Endometrium (tissue), 2 donors: Measurements from ENCODE around the gene VRK1.
"Not testable (repeated sequence)": the region's sequence is repeated elsewhere in the genome, so short reads cannot be mapped to it uniquely, and the experiment has no call there.

Experiments used
- FAIRE-seq: peaks from 2 replicates; lab custom pipeline; 2012; peaks lifted over from hg19 to GRCh38; lab: Jason Lieb, UNC
- donor health status: control.
- donor health status: control.

The VRK1 gene

DNA sequence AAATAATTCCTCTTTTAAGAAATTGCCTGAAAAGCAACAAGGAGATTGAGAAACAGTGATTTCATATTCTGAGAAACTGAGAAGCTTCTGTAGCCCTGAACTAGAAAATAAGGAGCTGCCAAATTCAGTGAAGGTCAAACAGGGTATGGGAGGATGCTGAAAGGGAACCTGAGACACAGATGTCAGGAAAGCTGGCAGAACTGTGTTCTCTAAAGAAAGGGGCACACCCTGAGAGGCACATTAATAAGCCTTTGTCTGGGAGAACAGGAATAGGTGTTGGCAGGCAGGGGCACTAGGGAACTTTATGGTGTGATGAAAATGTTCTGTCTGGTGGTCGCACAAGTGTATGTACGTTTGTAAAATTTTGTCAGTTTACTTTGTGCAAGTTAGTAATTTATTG is 29.6 kb downstream of the VRK1 start:
- FAIRE-seq, result no peak

DNA sequence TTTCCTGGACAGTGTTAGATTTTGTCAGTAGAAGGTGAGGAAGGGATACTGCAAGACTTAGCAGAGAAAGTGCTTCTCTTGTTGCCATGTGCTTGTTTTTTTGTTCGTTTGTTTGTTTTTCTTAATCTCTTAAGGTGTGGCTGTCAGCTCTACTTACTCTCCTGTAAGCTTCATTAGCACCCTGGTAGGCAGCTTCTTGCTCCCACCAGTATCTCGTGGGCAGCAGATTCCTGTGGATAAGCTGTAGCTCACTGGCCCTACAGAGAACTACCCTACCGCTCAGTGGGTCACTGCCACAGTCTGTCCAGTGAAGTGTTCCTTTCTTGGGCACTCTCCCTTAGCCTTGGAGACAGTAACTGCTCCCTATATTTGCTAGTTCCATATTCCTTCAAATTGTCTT is 30.1 kb downstream of the VRK1 start:
- no peak for FAIRE-seq

DNA sequence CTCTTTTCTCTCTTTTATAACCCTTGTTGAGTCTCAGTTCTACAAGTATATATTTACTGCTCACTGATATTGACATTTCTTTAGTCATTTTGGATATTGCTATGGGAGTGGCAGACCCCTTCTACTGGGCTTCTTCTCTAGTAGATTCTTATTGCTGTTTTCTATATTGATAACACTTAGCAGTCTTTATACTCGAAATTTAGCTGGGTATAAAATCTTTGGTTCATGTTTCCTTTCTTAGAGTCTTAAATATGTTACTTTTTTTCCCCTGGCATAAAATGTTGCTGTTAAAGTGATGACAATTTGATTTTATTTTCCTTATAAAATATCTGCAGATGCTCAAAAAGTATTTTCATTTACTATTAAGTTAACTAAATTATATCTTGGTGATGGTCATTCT is 32.6 kb downstream of the VRK1 start:
- no peak for FAIRE-seq

DNA sequence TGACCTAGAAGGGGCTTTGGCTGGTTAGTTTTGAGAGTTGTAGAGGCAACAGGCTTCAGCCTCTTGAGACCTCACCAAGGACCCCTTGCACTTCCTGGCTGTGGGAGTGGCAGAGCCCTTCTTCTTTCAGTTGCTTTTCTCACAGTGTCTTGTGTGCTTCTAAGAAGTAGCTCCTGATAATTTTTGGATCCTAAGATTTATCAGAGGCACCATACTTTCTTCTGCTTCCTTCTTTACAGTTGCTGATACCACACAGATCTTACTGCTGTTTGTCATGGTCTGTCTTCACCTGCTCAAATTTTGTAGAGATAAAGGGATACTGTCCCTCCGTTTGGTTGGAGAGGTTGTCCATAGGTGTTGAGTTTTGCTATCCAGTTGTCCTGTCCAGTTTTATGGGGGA is 33.8 kb downstream of the VRK1 start:
- FAIRE-seq, result no peak

GRCh38 chr14:96832351-96832750 is 35.2 kb downstream of the VRK1 start:
- no peak for FAIRE-seq

DNA sequence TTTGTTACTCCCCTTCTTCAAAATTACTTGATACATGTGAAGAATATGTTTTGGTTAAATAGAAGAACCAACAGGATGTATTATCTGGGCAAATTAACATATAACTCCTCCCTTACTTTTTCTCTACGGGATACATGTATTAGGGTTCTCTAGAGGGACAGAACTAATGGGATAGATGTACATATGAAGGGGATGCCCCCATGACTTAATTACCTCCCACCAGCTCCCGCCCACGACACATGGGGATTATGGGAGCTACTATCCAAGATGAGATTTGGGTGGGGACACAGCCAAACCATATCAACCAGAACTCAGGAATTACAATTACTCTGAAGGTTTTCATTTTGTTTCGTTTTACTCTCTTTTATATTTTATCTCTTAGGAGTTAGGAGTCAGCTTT is 41.3 kb downstream of the VRK1 start:
- FAIRE-seq, result no peak

DNA sequence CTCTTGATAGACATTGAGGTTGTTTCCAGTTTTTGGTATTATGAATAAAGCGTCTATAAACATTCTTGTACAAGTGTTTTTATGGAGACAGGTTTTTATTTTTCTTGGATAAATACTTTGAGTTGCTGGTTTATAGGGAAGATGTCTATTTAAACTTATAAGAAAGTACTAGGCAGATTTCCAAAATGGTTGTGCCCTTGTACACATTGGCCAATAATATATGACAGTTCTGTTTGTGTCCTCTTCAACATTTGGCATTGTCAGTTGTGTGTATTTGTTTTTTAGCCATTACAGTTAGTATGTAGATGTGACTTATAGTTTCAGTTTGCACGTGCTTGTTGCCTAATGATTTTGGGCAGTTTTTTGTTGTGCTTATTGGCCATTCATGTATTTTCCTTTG is 42.1 kb downstream of the VRK1 start:
- no peak for FAIRE-seq

DNA sequence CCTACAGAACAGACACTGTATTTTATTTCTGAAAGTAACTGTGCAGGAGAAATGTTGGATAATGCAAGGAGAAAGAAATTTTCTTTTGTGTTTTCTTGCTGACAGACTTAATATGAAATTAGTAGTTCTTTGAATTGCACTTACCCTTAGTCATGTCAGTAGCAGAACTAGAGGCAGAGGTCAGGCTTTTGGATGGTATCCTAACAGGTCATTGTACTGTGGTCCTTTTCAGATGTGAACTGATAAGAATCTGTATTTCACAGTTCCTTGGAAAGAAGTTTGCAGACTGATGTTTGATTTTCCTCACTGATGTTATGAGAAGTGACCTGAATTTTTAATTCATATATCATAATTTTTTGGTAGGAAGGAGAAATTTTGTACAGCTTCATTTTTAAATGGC is 46.0 kb downstream of the VRK1 start:
- no peak for FAIRE-seq

DNA sequence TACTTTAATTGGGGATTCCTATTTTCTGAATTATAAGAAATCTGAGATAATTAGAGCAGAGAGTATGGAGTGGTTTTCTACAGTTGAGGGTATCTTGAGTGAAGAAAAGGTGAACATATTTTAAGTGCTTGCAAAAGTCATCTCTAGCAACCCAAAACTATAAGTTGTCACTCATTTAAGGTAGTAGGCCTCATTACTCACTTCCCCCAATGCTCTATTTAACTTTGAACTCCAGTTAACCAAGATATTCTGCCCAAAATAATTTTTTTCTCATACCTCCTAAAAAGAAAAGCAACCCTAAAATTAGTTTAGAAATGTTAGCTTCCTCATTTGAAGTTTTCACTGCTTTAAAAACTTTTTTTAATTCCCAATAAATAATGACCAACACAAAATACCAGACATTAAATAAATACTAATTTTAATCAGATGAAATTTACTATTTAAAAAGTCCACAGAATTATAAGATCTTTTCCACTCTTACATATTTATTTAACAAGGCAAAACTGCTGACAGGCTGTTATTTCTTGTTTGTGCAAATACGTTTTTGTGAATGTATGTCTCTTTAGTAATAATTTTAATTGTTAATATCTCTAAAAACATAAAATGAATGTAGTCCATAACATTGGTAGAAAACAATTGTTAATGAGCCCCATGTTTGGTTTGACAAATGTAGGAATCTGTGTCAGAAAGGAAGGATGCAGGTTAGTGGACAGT is 47.8 kb downstream of the VRK1 start:
- FAIRE-seq, result no peak

DNA sequence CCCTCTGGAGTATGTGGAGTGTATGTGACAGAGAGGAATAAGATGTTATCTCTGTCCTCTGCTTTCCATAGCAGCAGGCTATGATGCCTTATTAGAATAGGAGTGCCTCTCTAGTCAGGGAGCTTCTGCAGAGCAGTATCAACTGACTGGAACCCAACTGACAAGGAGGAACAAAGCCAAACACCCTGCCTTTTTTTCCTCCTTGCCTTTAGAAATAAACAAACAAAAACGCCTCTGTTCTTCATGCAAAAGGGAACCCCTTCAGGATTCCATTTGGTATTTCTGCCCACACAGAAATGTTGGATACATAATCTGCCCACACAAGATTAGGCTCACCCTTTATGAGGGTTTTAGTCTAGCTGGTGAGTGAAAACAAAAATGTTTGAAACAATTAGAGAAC is 50.3 kb downstream of the VRK1 start:
- FAIRE-seq, result no peak

DNA sequence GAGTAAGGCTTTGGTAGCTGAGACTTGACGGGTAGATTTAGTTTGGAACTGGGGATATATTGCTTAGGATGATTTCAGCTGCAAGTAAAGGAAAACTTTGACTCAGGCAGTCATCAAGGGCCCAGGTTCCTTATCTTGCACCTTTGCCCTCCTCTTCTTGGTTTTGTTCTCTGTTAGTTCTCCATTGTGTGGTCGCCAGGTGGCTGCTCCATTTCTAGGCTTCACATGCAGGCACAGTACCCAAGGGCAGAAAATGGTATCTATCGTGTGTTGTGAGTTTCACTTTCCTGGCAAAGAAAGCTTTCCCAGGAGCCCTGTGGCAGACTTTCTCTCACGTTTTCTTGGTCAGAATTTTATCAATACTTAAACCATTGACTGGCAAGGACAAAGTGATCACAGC is 50.8 kb downstream of the VRK1 start:
- FAIRE-seq, result no peak

DNA sequence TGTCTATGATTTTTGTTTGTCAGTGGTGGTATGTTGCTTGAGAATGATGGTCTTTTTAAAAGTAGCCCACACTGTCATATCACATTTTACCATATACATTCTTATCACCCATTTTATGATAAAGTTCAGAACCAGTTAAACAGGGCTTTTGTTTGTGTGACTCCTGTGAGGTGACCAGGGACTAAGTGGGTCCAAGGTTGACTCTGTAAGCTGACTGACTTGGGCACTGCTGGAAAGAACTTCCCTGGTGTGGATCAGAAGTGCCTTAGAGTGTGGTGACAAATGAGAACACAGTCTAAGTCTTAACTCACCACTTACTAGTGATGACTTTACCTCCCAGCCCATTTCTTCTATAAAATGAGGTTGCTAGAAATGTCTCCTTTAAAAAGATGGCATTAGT is 52.6 kb downstream of the VRK1 start:
- FAIRE-seq, result no peak

GRCh38 chr14:96851694-96852381 is 54.7 kb downstream of the VRK1 start:
- FAIRE-seq, result no peak

DNA sequence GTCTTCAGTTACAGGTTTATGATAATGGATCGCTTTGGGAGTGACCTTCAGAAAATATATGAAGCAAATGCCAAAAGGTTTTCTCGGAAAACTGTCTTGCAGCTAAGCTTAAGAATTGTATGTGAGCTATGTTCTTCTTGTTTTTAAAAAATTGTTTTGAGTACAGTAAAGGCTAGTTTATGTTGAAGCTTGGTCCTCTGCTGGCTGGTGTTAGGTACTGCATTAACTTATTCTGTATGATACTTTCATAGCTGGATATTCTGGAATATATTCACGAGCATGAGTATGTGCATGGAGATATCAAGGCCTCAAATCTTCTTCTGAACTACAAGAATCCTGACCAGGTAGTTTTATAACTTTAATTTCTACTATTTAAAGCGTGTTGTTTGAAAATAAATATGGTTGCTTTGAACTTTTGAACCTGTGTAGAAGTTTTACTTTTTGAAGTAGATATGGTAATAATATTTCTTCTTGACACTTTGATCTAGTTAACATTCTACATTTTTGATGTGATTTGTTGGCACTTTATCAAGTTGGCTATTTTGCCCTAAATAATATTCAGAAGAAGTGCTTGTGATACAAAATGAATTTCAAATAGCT is 55.7 kb downstream of the VRK1 start:
- FAIRE-seq, result peak; percentile 70

- FAIRE-seq, result no peak
Measured at GRCh38 chr14:96858643-96859042, 61.5 kb downstream of the VRK1 start.

DNA sequence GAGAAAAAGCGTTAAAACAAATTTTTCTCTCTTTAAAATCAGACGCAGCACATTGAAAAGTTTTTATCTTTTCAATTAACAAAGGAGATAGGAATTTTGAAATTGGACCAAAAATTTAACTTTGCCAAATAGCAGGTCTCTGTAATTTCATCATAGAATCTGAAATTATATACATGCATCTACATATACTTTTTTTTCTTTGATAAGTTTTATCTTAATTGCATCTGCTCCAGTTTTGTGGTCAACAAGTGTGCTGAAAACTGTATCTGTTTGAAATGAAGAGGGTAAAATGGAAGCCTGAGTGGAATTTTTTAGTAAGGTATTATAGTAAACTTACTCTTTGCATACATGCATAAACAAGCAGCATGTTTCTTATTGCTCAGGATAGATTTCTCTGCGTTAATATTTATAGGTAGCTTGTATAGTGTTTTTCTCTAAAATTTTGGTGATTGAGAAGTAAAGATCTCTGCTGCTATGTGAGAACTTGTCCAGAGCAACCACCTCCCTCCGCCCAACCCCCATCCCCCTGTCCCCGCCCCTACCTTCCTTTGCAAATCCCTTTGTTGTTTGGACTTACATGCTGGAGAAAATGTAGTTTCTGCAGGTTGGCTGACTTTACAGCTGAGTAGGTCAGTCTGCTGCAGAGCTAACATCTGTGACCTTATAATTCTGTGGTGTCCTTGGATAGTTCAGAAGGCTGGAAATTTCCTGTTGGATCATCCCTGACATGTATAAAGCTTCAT is 64.6 kb downstream of the VRK1 start:
- FAIRE-seq, result no peak

DNA sequence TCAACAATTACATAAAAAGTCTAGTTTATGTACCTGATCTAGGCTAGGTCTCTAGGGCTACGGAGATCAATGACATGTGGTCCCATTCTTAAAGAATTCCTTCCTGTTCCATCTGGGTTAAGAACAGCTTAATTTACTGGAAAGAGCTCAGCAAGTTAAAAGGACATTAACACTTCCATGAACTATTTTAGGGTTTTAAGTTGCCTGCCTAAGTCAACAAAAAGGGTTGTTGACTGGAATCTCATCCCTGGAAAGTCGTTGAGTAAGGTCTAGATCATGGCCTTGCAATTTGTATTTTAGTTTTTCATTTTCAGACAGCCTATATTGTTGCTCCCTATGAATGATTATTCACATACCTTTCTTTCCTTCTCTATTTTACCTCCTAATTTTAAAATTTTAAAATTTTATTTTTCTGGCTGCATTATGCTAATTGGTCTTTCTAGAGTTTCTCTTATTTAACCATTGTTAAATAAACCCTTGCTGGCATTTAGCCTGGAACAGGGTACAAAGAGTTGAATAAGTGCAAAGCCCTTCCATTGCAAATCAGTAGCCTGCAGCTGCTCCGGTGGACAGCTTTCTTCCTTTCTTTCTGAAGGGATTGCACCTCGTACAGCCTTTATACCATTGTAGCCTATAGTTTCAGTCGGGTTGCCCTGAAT is 66.3 kb downstream of the VRK1 start:
- no peak for FAIRE-seq

DNA sequence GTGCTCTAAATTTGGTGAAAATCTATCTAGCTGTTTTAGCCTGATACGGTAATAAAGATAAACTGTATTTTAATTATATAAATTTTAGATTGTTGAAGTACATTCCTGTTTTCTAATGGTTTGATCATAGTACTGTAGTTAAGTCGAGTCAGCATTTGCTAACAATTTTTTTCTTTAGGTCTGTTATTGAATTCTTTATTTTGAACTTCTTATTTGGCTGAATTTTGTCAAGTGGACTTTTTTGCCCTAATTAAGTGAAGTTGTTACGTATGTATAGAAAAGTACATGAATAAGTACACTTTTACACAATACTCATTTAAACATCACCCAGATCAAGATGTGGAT is 66.8 kb downstream of the VRK1 start:
- FAIRE-seq, result no peak

- no peak for FAIRE-seq
Measured at GRCh38 chr14:96867634-96868033, 70.5 kb downstream of the VRK1 start.

DNA sequence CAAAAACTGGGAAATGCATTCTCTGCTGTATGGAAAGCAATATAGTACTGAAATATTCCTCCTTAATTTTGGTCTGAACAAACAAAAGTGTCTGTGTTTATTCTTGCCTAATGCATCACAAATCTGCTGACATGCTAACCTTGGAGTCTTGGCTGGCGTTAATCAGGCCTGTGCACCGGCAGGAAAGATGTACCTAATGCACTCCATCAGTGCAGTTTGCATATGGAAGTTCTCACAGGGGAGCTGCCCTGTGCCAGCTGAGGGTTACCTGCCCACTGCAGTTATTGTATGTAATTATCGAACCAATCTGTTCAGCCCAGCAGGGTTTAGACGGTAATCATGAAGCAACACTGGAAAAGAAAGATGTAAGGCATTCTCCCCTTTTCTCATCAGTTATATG is 76.9 kb downstream of the VRK1 start:
- no peak for FAIRE-seq

DNA sequence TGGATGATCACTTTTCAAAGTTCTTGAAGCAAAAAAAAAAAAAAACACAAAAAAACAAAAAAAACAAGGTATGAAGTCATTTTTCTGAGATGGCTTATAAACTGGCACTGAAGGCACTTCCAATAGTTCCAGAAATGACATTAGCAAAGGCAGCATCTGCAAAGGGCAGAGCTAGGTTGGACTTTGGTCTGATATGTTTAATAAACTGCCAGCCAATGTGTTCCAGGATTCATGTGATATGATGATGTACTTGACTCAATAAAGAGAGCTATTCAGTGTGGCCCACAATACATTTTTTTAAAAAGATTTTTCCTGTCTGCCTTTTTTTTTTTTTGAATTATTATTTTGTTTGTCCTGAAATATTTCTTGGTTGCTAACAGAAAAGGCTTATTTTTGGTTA is 79.6 kb downstream of the VRK1 start:
- FAIRE-seq, result no peak

GRCh38 chr14:96881713-96882112 is 84.5 kb downstream of the VRK1 start:
- FAIRE-seq, result no peak

DNA sequence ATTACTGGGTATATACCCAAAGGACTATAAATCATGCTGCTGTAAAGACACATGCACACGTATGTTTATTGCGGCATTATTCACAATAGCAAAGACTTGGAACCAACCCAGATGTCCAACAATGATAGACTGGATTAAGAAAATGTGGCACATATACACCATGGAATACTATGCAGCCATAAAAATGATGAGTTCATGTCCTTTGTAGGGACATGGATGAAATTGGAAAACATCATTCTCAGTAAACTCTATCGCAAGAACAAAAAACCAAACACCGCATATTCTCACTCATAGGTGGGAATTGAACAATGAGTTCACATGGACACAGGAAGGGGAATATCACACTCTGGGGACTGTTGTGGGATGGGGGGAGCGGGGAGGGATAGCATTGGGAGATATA is 86.8 kb downstream of the VRK1 start:
- not testable (repeated sequence) for FAIRE-seq
